Measurements from ENCODE around the gene ERMARD.

Gene ERMARD

GRCh38 chr6:169766232-169766631 lies 14.8 kb downstream of the ERMARD start:
- ATAC-seq, result no peak
- H3K27me3 Mint-ChIP-seq, result no peaks in the 10 kb centered on the region
- DNase-seq, result no peak
- no peak overlapping the region for H3K27ac Mint-ChIP-seq
- no peak overlapping the region for H3K4me3 Mint-ChIP-seq
- no peaks in the 10 kb centered on the region for H3K9me3 Mint-ChIP-seq
- H3K4me1 Mint-ChIP-seq, result no peaks in the 10 kb centered on the region

GRCh38 chr6:169766921-169767736 lies 15.7 kb downstream of the ERMARD start:
- no peaks in the 10 kb centered on the region for H3K27me3 Mint-ChIP-seq
- no peak for ATAC-seq
- H3K27ac Mint-ChIP-seq, result no peak overlapping the region
- DNase-seq, result no peak
- H3K9me3 Mint-ChIP-seq, result no peaks in the 10 kb centered on the region
- H3K4me1 Mint-ChIP-seq, result no peaks in the 10 kb centered on the region
- H3K4me3 Mint-ChIP-seq, result no peak overlapping the region

GRCh38 chr6:169774347-169774746 lies 22.9 kb downstream of the ERMARD start:
- no peak for ATAC-seq
- no peaks in the 10 kb centered on the region for H3K4me1 Mint-ChIP-seq
- no peaks in the 10 kb centered on the region for H3K27me3 Mint-ChIP-seq
- H3K27ac Mint-ChIP-seq, result no peak overlapping the region
- no peaks in the 10 kb centered on the region for H3K9me3 Mint-ChIP-seq
- H3K4me3 Mint-ChIP-seq, result no peak overlapping the region
- no peak for DNase-seq

GRCh38 chr6:169775321-169775720 lies 23.9 kb downstream of the ERMARD start:
- ATAC-seq (no peak), DNase-seq (no peak)
- H3K4me3 Mint-ChIP-seq, result no peak overlapping the region
- no peaks in the 10 kb centered on the region for H3K27me3 Mint-ChIP-seq
- no peaks in the 10 kb centered on the region for H3K4me1 Mint-ChIP-seq
- no peaks in the 10 kb centered on the region for H3K9me3 Mint-ChIP-seq
- H3K27ac Mint-ChIP-seq, result no peak overlapping the region

- H3K27me3 Mint-ChIP-seq, result no peaks in the 10 kb centered on the region
These were observed 25.0 kb downstream of the ERMARD start for GRCh38 chr6:169776379-169776778.

GRCh38 chr6:169777896-169778295 lies 26.5 kb downstream of the ERMARD start:
- no peak for ATAC-seq
- H3K4me1 Mint-ChIP-seq, result no peaks in the 10 kb centered on the region

More at GRCh38 chr6:169776379-169776778, 25.0 kb downstream of the ERMARD start:
- Mint-ChIP-seq H3K4me1 (no peaks in the 10 kb centered on the region), H3K9me3 (peaks cover 0 to 5% of the 10 kb centered on the region in 2 donors), H3K27ac (no peak overlapping the region), H3K4me3 (no peak overlapping the region)
- DNase-seq (no peak), ATAC-seq (no peak)

GRCh38 chr6:169778646-169779045 lies 27.2 kb downstream of the ERMARD start:
- Mint-ChIP-seq H3K27me3 (no peaks in the 10 kb centered on the region), H3K4me3 (no peak overlapping the region), H3K27ac (peak overlapping the region in 1 of 2 donors; percentile 12), H3K9me3 (peaks cover 2 to 6% of the 10 kb centered on the region in 2 donors), H3K4me1 (no peaks in the 10 kb centered on the region)
- DNase-seq (no peak), ATAC-seq (no peak)

More at GRCh38 chr6:169777896-169778295, 26.5 kb downstream of the ERMARD start:
- peaks cover 0 to 6% of the 10 kb centered on the region in 2 donors for H3K9me3 Mint-ChIP-seq
- no peak for DNase-seq
- no peaks in the 10 kb centered on the region for H3K27me3 Mint-ChIP-seq
- H3K27ac Mint-ChIP-seq, result no peak overlapping the region
- no peak overlapping the region for H3K4me3 Mint-ChIP-seq

- no peak for DNase-seq
- Mint-ChIP-seq H3K4me1 (no peaks in the 10 kb centered on the region), H3K4me3 (no peak overlapping the region), H3K27me3 (no peaks in the 10 kb centered on the region), H3K27ac (no peak overlapping the region), H3K9me3 (peaks cover 4 to 6% of the 10 kb centered on the region in 2 donors)
- ATAC-seq, result no peak
These were observed 27.8 kb downstream of the ERMARD start for GRCh38 chr6:169779092-169779815.

- Mint-ChIP-seq H3K27ac (no peak overlapping the region), H3K27me3 (no peaks in the 10 kb centered on the region), H3K4me1 (no peaks in the 10 kb centered on the region), H3K9me3 (peaks cover 4 to 6% of the 10 kb centered on the region in 2 donors), H3K4me3 (no peak overlapping the region)
- ATAC-seq, result no peak
- no peak for DNase-seq
These were observed 28.5 kb downstream of the ERMARD start for GRCh38 chr6:169779896-169780295.

- H3K9me3 Mint-ChIP-seq, result peaks cover 4 to 6% of the 10 kb centered on the region in 2 donors
- peak overlapping the region in 1 of 2 donors; percentile 27 for H3K27ac Mint-ChIP-seq
- H3K27me3 Mint-ChIP-seq, result no peaks in the 10 kb centered on the region
- H3K4me1 Mint-ChIP-seq, result no peaks in the 10 kb centered on the region
- no peak for DNase-seq
- ATAC-seq, result no peak
- H3K4me3 Mint-ChIP-seq, result no peak overlapping the region
These were observed 29.2 kb downstream of the ERMARD start for GRCh38 chr6:169780571-169781091.

- H3K4me1 Mint-ChIP-seq, result no peaks in the 10 kb centered on the region
- no peak overlapping the region for H3K4me3 Mint-ChIP-seq
- H3K27me3 Mint-ChIP-seq, result no peaks in the 10 kb centered on the region
- no peak for ATAC-seq
- peaks cover 4 to 6% of the 10 kb centered on the region in 2 donors for H3K9me3 Mint-ChIP-seq
- no peak overlapping the region for H3K27ac Mint-ChIP-seq
- no peak for DNase-seq
These were observed 31.5 kb downstream of the ERMARD start for GRCh38 chr6:169782966-169783365.

GRCh38 chr6:169783401-169783800 lies 32.0 kb downstream of the ERMARD start:
- Mint-ChIP-seq H3K27ac (no peak overlapping the region), H3K27me3 (no peaks in the 10 kb centered on the region), H3K4me1 (no peaks in the 10 kb centered on the region), H3K4me3 (no peak overlapping the region), H3K9me3 (peaks cover 4 to 6% of the 10 kb centered on the region in 2 donors)
- ATAC-seq, result no peak
- DNase-seq, result no peak

- ATAC-seq, result no peak
- Mint-ChIP-seq H3K4me1 (peaks cover 5% of the 10 kb centered on the region), H3K4me3 (no peak overlapping the region), H3K27ac (no peak overlapping the region), H3K9me3 (peaks cover 4 to 6% of the 10 kb centered on the region in 2 donors), H3K27me3 (peaks cover 6% of the 10 kb centered on the region)
- DNase-seq, result no peak
These were observed 32.8 kb downstream of the ERMARD start for GRCh38 chr6:169783971-169784820.

GRCh38 chr6:169784821-169785340 lies 33.5 kb downstream of the ERMARD start:
- Mint-ChIP-seq H3K27ac (no peak overlapping the region), H3K4me3 (no peak overlapping the region), H3K27me3 (peaks cover 13% of the 10 kb centered on the region), H3K4me1 (peaks cover 10% of the 10 kb centered on the region), H3K9me3 (peaks cover 4 to 6% of the 10 kb centered on the region in 2 donors)
- ATAC-seq, result no peak
- no peak for DNase-seq

GRCh38 chr6:169785566-169785965 lies 34.1 kb downstream of the ERMARD start:
- Mint-ChIP-seq H3K9me3 (peaks cover 4 to 6% of the 10 kb centered on the region in 2 donors), H3K27ac (no peak overlapping the region), H3K27me3 (peaks cover 20% of the 10 kb centered on the region), H3K4me1 (peaks cover 17% of the 10 kb centered on the region), H3K4me3 (no peak overlapping the region)
- ATAC-seq (no peak), DNase-seq (no peak)

All from stimulated activated naive CD8-positive, alpha-beta T cell treated with anti-CD3 and anti-CD28 coated beads, Interleukin-15, amount 100 ng/mL, for 72 hours (primary cell).